ENCODE data around the gene ZFP69.

The ZFP69 gene

DNA sequence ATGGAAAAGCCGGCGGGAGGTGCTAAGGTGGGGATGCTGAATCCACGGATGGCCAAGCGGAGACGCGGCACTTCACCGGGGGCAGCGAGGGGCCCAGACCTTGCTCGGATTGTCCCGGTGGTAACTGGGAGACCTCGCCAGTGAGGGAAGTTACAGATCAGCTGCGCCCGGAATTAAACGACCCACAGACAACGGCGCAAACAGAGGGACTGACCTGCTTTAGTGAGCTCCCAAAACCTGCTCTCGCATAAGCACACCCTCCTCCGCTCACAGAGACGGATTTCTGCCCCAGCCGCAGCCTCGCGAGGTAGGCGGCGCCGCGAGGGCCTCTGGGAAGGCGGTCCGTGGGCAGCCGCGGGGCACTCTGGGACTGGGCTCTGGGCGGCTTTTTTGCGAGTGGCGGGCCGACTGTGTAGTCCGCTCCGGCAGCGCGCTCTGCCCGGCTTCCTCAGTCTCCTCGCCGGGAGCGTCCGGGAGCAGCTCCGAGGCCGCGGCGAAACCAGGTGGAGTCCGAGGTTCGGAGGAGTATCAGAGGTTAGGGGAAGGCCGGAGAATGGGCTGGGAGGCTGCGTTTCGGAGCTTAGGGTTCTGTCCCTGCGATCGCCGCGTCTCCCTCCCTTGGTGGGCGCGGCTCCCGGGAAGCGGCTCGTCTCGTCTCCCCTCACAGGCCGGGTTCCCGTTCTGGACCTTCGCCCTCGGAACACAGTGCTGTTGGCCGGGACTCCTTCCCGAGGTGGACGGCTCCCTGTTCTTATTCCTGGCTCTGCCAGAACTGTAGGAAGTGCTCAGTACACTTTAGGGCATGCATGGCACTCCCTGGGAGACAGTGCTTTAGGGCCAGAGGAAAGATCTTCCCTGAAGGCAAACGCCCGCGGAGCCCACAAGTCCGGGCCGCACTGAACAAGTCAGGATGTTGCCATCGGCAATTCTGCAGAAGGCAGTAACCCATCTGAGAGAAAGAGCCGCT, 31.6 kb downstream of the ZFP69 start, which contains the start of gene EXO5:
Gene EXO5, plus strand, starts transcription at position 393 of the 967 bp plus-strand sequence. CDS start 5,778 bp downstream, outside the sequence.
- peak; percentile 83 for DNase-seq

DNA sequence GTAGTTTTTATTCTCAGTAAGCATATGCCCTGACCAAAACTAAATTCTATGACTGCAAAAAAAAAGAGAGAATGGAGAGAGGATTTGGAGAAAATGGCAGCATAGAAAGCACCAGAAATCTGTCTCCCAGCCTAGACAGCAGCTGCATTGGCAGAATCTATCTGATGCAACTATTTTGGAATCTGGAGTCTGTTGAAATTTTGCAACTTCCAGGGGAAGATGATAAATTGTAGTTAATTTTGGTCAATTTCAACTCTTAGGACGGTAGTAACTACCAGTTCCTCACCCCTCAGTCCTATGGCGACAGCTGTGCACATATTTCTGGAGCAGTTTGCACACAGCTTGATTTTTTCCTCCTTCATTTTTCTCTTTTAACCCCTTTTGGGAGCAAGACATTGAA, 42.4 kb downstream of the ZFP69 start:
- no peak for DNase-seq

DNA sequence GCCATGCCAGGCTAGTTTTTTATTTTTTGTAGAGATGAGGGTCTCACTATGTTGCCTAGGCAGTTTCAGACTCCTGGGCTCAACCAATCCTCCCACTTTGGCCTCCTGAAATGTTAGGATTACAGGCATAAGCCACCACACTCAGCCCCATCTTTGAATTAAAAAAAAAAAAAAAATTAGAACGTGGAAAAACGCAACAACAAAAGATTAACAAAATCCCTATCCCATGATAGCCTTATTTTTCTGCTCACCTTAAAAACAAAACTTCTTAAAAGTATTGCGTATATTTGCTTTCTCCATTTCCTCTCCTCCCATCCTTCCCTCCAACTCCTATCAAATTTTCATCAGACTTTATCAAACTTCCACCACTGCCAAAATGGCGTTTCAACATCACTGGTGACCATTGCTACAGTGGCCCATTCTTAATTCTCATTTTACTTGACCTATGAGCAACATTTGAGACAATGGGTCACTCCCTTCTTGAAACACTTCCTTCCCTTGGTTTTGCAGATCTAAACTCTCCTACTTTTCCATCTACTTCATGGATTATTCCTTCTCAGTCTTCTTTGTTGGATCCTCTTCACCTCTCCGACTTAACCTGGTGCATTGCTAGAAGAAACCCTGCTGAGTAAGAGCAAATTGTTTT, 53.8 kb downstream of the ZFP69 start:
- no peak for DNase-seq

DNA sequence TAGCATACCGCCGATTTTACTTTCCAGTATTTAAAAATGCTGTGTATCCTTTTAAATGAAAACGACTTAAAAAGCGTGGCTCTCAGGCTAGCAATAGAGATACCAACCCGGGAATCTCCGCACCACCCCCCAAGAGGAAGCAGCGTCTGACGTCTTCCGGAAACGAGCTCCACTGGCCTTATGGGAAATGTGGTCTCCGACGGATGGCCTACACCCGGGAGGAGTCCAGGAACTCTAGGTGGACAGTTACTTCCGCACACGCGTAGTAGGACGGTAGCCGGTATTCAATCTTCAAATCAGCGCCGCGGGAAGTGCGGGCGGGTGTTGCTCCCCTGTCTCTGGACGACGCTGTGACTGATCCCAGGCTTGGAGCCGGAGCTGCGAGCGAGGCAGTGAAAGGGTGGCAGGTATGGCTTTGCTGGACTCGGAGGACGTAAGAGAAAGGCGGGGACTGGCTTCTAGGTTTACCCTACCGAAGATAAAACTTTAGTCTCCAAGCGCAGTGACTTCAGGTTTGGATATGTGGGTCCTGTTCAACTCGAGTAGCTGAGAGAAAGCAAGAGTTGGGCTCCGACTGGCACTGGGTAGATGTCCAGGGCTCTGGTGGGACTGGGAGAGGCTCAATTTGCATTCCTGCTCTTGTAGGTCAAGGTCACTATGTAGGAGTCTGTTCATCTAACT, 54.4 kb downstream of the ZFP69 start, which contains the start of gene ZNF684:
Gene ZNF684, plus strand, starts transcription at position 257 of the 681 bp plus-strand sequence. CDS start 1,530 bp downstream, outside the sequence.
- peak; percentile 97 for DNase-seq

DNA sequence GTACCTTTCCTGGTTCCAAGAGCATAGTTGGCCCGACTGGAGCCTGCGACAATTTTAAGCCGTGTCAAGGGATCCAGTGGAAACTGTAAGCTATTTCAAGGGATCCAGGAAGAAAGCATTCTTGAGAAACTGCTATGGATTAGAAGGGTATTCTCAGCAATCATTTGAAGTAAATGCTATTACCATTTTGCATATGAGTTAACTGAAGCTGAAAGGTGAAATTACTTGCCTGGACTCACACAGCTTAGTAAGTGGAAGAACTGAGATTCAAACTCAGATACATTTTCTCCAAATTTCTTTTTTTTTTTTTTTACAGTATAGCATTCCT, 54.9 kb downstream of the ZFP69 start:
- DNase-seq = no peak

DNA sequence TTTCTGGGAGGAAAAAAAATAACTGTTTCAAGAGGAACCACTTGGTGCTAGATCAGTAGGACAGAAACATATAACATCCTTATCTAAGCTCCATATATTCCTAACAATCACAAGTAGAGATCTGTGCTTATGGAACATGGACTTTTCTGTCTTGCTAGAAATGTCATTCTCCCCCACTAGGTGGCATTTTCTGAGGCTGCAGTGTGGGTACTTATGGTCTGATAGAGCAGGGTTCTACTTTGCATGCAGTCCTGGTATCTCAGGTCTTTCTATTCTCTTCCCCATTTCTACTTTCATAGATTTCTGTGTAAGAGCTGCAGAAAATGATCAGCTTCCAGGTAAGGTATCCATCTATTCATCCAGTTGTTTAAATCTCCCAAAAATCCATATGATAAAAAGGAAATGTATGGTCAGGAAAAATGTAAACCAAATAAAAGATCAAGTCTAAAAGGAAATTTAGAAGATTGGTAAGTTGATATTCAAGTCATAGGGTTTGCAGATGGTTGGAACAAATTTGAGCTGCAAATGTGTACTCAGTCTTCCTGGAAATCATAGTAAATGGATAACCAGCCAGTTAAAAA, 55.8 kb downstream of the ZFP69 start:
- peak; percentile 79 for DNase-seq

DNA sequence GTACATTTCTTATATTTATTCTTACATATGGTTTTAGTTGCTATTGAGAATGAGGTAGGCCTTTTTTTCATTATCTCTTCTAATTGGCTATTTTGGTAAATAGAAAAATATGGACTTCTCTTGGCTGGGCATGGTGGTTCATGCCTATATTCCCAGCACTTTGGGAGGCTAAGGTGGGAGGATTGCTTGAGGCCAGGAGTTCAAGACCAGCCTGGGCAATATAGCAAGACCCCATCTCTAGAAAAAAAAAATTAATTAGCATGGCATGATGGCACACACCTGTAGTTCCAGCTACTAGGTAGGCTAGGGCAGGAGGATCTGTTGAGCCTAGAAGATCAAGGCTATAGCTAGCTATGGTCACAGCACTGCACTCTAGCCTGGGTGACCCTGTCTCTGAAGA, 57.5 kb downstream of the ZFP69 start:
- no peak for DNase-seq

DNA sequence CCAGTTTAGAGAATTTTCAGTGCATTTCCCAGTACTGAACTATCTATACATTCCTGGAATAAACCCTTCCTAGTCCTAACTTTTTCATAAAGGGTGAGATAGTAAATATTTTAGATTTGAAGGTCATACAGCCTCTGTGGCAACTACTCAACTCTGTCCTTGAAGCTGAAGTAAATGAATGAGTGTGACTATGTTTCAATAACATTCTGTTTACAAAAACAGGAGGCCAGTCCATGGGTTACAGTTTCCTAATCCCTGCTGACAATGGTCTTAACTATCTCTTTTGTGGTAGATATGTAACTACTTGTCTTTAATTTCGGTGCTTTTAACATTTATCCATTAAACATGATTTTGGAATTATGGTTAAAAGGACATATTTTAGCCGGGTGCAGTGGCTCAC, 58.6 kb downstream of the ZFP69 start:
- DNase-seq = no peak

DNA sequence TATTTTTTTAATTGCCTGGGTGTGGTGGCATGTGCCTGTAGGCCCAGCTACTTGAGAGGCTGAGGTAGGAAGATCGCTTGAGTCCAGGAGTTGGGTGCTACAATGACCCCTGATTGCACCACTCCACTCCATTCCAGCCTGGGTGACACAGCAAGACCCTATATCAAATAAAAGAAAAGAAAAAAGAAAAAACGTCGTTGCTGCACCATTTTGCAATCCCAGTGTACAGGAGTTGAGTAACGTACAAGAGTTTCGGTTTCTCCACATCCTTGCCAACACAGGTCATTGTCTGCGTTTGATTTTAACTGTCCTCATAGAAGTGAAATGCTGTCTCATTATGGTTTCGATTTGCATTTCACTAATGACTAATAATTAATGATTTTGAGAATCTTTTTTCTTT, 62.2 kb downstream of the ZFP69 start:
- DNase-seq = no peak
